NCI-H2196 (cell line): Measurements from ENCODE around the gene TMEM164.
A peak's percentile ranks its signal among the peaks of the same experiment; 100 is the strongest.

Experiments used
- DNase-seq: peaks from one replicate; lab custom pipeline; 2025; ENCODE audit not compliant: unreplicated experiment; lab: John Stamatoyannopoulos, UW

The TMEM164 gene

GRCh38 chrX:110066488-110067225, 63.7 kb downstream of the TMEM164 start:
- DNase-seq, result no peak

GRCh38 chrX:110070970-110071369, 68.1 kb downstream of the TMEM164 start:
- DNase-seq, result no peak

- no peak for DNase-seq
Observed at GRCh38 chrX:110081320-110081719, 78.4 kb downstream of the TMEM164 start.

- peak; percentile 26 for DNase-seq
Observed at GRCh38 chrX:110081740-110082139, 78.8 kb downstream of the TMEM164 start.

DNA sequence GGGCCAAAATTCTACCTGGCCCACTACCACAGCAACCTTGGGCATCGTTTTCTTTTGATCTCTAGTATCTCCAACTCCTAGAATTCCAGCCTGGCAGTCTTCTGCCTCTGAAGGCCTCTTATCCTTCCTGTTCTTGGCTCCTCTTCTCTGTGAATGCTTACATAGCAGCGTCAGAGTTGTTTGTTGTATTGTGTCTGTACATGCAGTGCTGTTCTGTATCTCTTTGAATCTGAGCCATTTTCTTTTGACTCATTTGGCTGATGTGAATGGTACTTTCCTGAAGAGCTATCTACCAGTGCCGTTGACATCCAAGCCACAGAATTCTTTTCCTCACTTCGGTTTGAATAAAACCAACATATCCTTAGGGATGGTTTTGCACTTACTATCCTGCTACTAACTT, 79.2 kb downstream of the TMEM164 start:
- DNase-seq, result peak; percentile 30

- no peak for DNase-seq
Observed at GRCh38 chrX:110086162-110086915, 83.4 kb downstream of the TMEM164 start.

DNA sequence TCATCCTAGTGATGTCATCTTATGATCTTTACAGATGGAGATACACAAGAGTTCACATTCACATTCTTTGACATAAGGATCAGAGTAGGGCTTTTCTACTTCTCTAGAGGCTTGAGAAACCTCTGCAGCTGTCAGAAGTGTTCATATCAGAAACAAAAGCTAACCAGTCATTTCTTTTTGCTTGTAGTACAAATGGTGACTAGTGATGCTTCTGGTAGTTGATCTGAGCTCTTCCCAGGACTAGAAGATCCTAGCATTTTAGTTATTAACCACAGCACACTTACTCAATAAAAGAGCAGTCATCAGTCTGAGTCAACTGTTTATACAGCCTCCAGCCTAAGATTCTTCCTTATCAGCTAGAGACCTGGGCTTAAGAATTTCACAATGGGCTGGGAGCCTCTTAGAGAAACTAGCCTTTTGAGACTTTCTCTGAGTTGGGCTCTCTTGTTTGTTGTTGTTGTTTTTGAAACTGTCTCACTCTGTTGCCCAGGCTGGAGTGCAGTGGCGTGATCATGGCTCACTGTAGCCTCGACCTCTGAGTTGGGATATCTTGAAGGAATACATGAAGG, 84.1 kb downstream of the TMEM164 start:
- peak; percentile 2 for DNase-seq

- DNase-seq, result peak; percentile 9
Observed at GRCh38 chrX:110087485-110088356, 84.8 kb downstream of the TMEM164 start.

DNA sequence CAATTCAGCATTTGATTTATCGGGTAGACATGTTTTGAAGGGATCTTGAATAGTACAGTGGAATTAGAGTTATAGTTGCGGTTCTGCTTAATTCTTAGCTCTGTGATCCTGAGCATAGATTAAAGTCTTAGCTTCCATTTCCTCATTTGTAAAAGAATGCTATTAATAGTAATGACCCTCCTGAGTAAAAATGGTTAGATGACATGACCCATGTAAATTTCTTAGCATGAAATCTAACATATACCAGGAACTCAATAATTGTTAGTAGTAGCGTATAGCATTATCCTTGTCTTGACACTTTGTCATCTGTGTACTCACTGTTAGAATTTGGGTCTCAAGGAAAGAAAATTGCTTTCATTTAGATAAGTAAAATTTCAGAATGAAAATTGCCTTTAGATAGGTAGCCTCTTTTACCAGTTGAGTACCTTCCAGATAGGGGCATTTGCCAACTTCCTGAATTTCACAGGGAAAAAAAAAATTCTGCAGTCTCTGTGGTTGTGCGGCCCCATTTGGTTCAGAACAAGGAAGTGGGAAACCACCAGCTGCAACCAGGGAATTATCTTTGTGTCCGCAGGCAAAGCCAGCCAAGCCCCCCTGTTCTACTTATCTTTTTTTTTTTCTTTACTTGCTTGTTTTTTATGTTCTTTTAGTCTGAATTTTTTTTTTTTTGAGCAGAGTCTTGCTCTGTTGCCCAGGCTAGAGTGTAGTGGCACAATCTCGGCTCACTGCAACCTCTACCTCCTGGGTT, 86.9 kb downstream of the TMEM164 start:
- DNase-seq, result no peak

- DNase-seq, result no peak
Observed at GRCh38 chrX:110097920-110098319, 95.0 kb downstream of the TMEM164 start.

GRCh38 chrX:110103344-110103743, 100.4 kb downstream of the TMEM164 start:
- DNase-seq, result no peak

DNA sequence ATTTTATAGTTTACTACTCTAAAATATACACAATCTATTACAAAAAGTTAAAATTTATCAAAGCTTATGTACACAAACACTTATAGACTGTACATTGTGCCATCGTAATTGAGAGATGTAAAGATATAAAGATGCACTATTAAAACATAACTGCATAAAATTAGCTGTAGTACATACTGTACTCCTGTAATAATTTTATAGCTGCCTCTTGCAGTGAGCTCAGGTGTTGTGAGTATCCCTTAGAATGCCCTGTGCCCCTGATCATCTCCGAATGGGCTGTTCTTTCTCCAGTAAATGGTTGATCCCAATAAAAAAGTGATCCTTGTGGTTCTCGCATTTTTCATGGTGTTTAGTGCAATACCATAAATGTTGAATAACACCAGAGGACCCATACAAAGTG, 101.2 kb downstream of the TMEM164 start:
- no peak for DNase-seq

DNA sequence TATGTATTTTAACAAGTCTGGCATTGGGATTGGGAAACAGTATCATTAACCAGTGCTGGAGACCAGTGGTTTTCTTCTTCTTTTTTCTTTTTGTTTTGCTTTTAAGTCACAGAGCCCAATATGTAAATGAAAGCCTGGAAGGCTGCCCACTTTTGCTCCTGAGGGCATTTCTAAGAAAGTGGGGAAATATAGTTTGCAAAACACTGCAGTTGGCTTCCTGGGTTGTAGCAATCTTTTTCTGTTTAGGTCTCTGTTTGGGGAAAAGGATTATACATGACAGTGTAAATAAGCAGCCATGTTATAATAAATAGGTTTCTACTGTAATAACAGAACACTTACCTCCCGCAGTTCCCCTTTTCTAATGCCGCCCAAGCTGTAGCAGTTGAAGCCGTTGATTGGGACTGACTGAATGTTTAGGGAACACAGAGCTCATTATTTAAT, 105.5 kb downstream of the TMEM164 start:
- DNase-seq, result no peak

GRCh38 chrX:110114260-110114776, 111.4 kb downstream of the TMEM164 start:
- no peak for DNase-seq

DNA sequence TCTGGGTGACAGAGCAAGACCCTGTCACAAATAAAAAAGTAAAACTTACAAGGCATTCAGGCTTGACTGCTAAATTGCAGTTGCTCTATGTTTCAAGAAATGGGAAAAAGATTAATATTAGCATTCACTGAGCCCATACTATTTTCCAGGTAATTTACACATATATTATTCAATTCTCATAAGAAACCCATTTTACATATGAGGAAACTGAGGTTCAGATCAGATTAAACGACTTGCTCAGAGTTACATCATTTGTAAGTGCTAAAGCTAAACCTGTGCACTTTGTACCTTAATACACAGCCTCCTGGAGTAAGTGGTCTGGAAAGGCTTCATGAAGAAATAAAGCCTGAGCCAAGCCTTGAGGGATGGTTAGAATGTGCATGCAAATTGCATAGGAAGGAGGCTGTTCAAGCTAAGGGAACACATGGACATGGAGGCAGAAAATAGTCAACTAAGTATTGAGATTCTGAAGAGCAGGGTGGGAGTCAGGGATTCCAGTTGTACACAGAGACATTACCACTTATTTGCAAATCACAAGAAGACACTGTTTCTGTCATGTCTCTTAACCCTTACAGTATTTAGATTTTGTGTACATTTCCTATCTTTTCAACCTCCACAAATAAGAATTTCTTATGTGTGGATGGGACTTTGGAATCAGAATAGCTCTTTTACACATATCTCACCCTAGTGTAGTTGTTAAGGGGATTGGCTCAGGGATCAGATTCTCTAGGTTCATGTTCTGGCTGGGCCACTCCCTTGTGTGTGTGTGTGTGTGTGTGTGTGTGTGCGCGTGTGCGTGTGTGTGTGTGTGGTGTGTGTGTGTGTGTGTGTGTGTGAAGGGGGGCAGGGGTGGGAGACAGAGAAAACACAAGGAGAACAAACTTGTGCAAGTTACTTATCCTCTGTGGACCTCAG, 113.4 kb downstream of the TMEM164 start:
- no peak for DNase-seq

DNA sequence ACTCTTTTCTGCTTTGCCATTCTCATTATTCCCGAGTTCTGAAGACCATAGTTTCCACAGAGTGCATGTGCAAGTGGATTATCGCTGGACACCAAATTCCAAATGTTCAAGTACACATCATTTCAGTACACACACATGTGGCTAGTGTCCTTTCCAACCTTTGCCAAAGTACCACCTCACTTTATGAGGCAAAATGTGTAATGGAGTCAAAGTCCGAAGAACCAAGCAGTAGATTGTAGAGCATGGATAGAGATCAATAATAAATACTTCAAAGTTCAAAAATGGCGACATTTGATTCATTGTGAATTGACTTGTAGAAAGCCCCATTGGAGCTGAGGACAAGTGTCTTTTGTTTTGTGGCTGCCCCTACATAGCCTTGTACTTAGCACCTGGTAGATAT, 115.6 kb downstream of the TMEM164 start:
- DNase-seq, result no peak

- DNase-seq, result no peak
Observed at GRCh38 chrX:110119480-110119879, 116.6 kb downstream of the TMEM164 start.

DNA sequence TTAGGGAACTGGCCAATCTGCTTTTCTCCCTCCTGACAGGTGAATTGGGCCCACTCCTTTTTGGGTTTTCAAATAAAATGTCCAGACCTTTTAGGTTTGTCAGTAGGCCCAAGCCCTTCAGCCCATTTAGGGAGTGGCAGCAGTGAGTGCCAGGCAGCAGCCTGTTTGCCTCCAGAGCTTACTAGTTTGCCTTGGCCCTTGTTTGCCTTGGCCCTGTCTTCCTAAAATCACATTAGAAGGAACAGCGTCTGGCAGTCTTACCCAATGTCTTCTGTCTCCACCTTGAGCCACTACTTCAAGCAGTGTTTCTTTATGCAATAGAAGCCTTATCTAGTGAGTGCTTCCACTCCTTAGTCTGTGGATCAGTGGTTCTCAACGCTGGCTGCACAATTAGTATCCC, 117.1 kb downstream of the TMEM164 start:
- no peak for DNase-seq

GRCh38 chrX:110123331-110123782, 120.4 kb downstream of the TMEM164 start:
- DNase-seq, result no peak
